ENCODE data around the gene CRIP1.

CRIP1 gene

GRCh38 chr14:105492971-105493871 lies 6.5 kb downstream of the CRIP1 start:
- DNase-seq (ENCODE audit: low read depth in 2 of 2) = no peak

- DNase-seq (ENCODE audit: low read depth in 2 of 2) = no peak
Measured at GRCh38 chr14:105493921-105494605, 7.4 kb downstream of the CRIP1 start.

- no peak for DNase-seq (ENCODE audit: low read depth in 2 of 2)
Measured at GRCh38 chr14:105494606-105494929, 7.9 kb downstream of the CRIP1 start.

- DNase-seq (ENCODE audit: low read depth in 2 of 2) = no peak
Measured at GRCh38 chr14:105495101-105495989, 8.7 kb downstream of the CRIP1 start.

GRCh38 chr14:105495990-105496830 lies 9.5 kb downstream of the CRIP1 start:
- no peak for DNase-seq (ENCODE audit: low read depth in 2 of 2)

- DNase-seq (ENCODE audit: low read depth in 2 of 2) = no peak
Measured at GRCh38 chr14:105496831-105497591, 10.3 kb downstream of the CRIP1 start.

- DNase-seq (ENCODE audit: low read depth in 2 of 2) = no peak
Measured at GRCh38 chr14:105497671-105498429, 11.2 kb downstream of the CRIP1 start.

- DNase-seq (ENCODE audit: low read depth in 2 of 2) = no peak
Measured at GRCh38 chr14:105498430-105499255, 12.0 kb downstream of the CRIP1 start.

- DNase-seq (ENCODE audit: low read depth in 2 of 2) = no peak
Measured at GRCh38 chr14:105499256-105500035, 12.8 kb downstream of the CRIP1 start.

GRCh38 chr14:105500036-105500725 lies 13.5 kb downstream of the CRIP1 start:
- no peak for DNase-seq (ENCODE audit: low read depth in 2 of 2)

GRCh38 chr14:105500726-105501101 lies 14.0 kb downstream of the CRIP1 start:
- no peak for DNase-seq (ENCODE audit: low read depth in 2 of 2)

- DNase-seq (ENCODE audit: low read depth in 2 of 2) = no peak
Measured at GRCh38 chr14:105501504-105502291, 15.0 kb downstream of the CRIP1 start.

- no peak for DNase-seq (ENCODE audit: low read depth in 2 of 2)
Measured at GRCh38 chr14:105502446-105503295, 16.0 kb downstream of the CRIP1 start.

- DNase-seq (ENCODE audit: low read depth in 2 of 2) = no peak
Measured at GRCh38 chr14:105503296-105503640, 16.6 kb downstream of the CRIP1 start.

- DNase-seq (ENCODE audit: low read depth in 2 of 2) = no peak
Measured at GRCh38 chr14:105503935-105504692, 17.4 kb downstream of the CRIP1 start.

All from activated CD4-positive, alpha-beta T cell treated with anti-CD3 and anti-CD28 coated beads for 24 hours (primary cell).